ENCODE measurements around the gene DNMT3A. TPM values are rescaled to one million over a fixed set of nuclear protein-coding genes. Genes with fewer than 3 reads are reported as not detected.

Gene DNMT3A
- total RNA-seq, 1 experiment from 2014 or later = 8.0 TPM

DNA sequence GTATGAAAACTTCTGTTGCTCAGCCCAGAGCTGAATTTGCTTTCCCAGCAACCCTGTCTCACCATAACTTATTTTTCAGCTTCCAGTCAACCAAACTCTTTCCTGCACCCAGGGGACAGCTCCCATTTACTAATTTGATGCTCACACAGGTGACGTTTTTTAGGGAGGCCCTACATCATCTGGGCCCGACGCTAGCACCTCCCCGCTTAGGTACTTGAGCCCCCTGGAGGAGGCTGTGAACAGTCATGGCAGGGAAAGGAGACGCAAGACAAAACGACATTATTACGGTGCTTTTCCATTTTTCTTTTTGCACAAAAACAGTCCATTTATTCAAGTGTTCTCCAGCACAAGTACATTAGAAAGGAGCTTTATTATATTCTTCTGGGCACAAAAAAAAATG lies 114.1 kb downstream of the DNMT3A start:
- no peak for DNase-seq (ENCODE audit: unreplicated experiment)
- H3K4me1 Mint-ChIP-seq (ENCODE audit: insufficient read depth, unreplicated experiment) = no peaks in the 10 kb centered on the region
- ChIA-PET POLR2A (no interaction called here), CTCF (interaction anchor here (0.5 to 3.4 kb wide), 10 partner anchors 8 to 766 kb away, joined by 3 to 16 read pairs (median 4); no protein-coding TSS in a partner anchor)
- no TSS peak for BruUV-seq (replicated peaks)
- H3K27me3 Mint-ChIP-seq (ENCODE audit: insufficient read depth, unreplicated experiment) = no peaks in the 10 kb centered on the region
- no peaks in the 10 kb centered on the region for H3K9me3 Mint-ChIP-seq (ENCODE audit: unreplicated experiment)
- TF ChIP-seq, protein P1, sequence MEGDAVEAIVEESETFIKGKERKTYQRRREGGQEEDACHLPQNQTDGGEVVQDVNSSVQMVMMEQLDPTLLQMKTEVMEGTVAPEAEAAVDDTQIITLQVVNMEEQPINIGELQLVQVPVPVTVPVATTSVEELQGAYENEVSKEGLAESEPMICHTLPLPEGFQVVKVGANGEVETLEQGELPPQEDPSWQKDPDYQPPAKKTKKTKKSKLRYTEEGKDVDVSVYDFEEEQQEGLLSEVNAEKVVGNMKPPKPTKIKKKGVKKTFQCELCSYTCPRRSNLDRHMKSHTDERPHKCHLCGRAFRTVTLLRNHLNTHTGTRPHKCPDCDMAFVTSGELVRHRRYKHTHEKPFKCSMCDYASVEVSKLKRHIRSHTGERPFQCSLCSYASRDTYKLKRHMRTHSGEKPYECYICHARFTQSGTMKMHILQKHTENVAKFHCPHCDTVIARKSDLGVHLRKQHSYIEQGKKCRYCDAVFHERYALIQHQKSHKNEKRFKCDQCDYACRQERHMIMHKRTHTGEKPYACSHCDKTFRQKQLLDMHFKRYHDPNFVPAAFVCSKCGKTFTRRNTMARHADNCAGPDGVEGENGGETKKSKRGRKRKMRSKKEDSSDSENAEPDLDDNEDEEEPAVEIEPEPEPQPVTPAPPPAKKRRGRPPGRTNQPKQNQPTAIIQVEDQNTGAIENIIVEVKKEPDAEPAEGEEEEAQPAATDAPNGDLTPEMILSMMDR (IDR thresholded peaks at IDR 0.05; ENCODE audit: unreplicated experiment) = no peak
- intact Hi-C loops (cut with micrococcal nuclease) = no loop called here
- H3K36me3 Mint-ChIP-seq (ENCODE audit: insufficient read depth, unreplicated experiment) = no peaks in the 10 kb centered on the region
- no peak overlapping the region for H3K4me3 Mint-ChIP-seq (ENCODE audit: unreplicated experiment)
- H3K27ac Mint-ChIP-seq (ENCODE audit: low read depth, unreplicated experiment) = no peak overlapping the region

DNA sequence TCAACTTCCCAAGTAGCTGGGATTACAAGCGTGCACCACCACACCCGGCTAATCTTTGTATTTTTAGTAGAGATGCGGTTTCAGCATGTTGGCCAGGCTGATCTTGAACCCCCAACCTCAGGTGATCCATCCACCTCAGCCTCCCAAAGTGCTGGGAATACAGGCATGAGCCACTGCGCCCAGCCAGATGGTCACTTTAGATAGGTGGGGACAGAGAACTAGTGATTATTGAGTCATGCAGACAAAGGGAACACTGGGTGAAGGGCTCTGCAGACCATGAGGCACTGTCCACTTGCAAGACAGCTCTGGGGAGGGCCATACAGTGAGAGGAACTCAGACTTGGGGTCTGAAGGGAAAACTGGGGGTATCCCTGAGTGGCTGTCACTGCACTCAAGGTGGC lies 114.9 kb downstream of the DNMT3A start:
- H3K27ac Mint-ChIP-seq (ENCODE audit: low read depth, unreplicated experiment) = no peak overlapping the region
- no peaks in the 10 kb centered on the region for H3K4me1 Mint-ChIP-seq (ENCODE audit: insufficient read depth, unreplicated experiment)
- ChIA-PET CTCF (interaction anchor here (0.7 kb wide), 1 partner anchor 109 kb away, joined by 3 read pairs; no protein-coding TSS in a partner anchor), POLR2A (no interaction called here)
- H3K4me3 Mint-ChIP-seq (ENCODE audit: unreplicated experiment) = no peak overlapping the region
- no peaks in the 10 kb centered on the region for H3K9me3 Mint-ChIP-seq (ENCODE audit: unreplicated experiment)
- intact Hi-C loops (cut with micrococcal nuclease) = no loop called here
- no peak for DNase-seq (ENCODE audit: unreplicated experiment)
- TF ChIP-seq, protein P1 (IDR thresholded peaks at IDR 0.05; ENCODE audit: unreplicated experiment) = no peak
- BruUV-seq (replicated peaks) = no TSS peak
- no peaks in the 10 kb centered on the region for H3K27me3 Mint-ChIP-seq (ENCODE audit: insufficient read depth, unreplicated experiment)
- H3K36me3 Mint-ChIP-seq (ENCODE audit: insufficient read depth, unreplicated experiment) = no peaks in the 10 kb centered on the region

DNA sequence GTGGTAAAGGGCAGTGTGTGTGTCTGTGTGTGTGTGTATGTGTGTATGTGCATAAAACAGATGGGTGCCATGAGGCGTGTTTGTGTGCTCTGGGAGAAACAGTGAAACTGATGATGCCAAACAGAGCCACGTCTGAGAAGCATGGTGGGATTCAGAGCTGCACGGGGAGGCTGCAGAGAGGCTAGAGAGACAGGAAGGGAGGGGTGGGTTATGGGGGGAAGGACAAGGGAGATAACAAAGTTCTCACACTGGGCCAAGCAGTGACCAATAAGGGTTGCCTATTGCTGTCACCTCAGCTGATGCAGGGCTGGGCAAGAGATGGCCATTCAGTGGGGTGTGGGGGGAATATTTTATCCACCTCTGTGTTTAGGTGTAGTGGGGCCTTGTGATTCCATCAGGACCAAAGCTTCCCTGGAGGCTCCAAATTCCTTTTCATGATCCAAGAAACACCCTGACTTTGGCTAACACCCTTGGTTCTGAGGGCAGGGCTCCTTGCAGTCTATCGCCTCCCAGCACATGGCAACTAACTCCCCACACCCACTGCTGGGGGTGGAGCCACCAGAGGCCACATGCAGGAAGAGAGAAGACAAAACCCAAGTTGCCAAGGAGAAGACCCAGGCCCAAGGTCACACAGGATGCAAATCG lies 119.1 kb downstream of the DNMT3A start:
- Mint-ChIP-seq H3K9me3 (ENCODE audit: unreplicated experiment) (no peaks in the 10 kb centered on the region), H3K4me3 (ENCODE audit: unreplicated experiment) (no peak overlapping the region), H3K27me3 (ENCODE audit: insufficient read depth, unreplicated experiment) (no peaks in the 10 kb centered on the region), H3K36me3 (ENCODE audit: insufficient read depth, unreplicated experiment) (no peaks in the 10 kb centered on the region), H3K27ac (ENCODE audit: low read depth, unreplicated experiment) (no peak overlapping the region), H3K4me1 (ENCODE audit: insufficient read depth, unreplicated experiment) (no peaks in the 10 kb centered on the region)
- intact Hi-C loops (cut with micrococcal nuclease) = no loop called here
- BruUV-seq (replicated peaks) = no TSS peak
- DNase-seq (ENCODE audit: unreplicated experiment) = no peak
- TF ChIP-seq, protein P1 (IDR thresholded peaks at IDR 0.05; ENCODE audit: unreplicated experiment) = no peak
- POLR2A ChIA-PET = no interaction called here
- CTCF ChIA-PET = no interaction called here

DNA sequence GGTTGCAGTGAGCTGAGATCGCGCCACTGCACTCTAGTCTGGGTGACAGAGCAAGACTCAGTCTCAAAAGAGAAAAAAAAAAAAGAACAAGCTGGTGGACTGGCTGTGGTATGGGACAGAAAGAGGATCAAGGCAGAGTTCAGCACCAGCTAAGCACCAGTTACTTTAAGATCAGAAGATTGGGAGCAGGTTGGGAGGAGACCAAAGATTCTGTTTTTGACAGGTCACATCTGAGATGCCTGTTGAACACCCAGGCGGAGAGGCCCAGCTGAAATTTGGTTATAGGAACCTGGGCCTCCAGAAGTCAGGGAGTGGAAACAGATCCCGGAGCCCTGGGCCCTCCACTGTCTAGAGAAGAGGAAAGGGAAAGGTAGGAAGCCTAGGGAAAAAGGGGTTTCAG lies 120.1 kb downstream of the DNMT3A start:
- TF ChIP-seq, protein P1 (IDR thresholded peaks at IDR 0.05; ENCODE audit: unreplicated experiment) = no peak
- no peaks in the 10 kb centered on the region for H3K9me3 Mint-ChIP-seq (ENCODE audit: unreplicated experiment)
- no peak overlapping the region for H3K4me3 Mint-ChIP-seq (ENCODE audit: unreplicated experiment)
- intact Hi-C loops (cut with micrococcal nuclease) = no loop called here
- ChIA-PET POLR2A (interaction anchor here (0.7 kb wide), 1 partner anchor 22 kb away, joined by 3 read pairs; no protein-coding TSS in a partner anchor), CTCF (interaction anchor here (3.3 kb wide), 1 partner anchor 26 kb away, joined by 13 read pairs; no protein-coding TSS in a partner anchor)
- H3K27me3 Mint-ChIP-seq (ENCODE audit: insufficient read depth, unreplicated experiment) = no peaks in the 10 kb centered on the region
- no peak for DNase-seq (ENCODE audit: unreplicated experiment)
- BruUV-seq (replicated peaks) = no TSS peak
- H3K36me3 Mint-ChIP-seq (ENCODE audit: insufficient read depth, unreplicated experiment) = no peaks in the 10 kb centered on the region
- H3K27ac Mint-ChIP-seq (ENCODE audit: low read depth, unreplicated experiment) = no peak overlapping the region
- H3K4me1 Mint-ChIP-seq (ENCODE audit: insufficient read depth, unreplicated experiment) = no peaks in the 10 kb centered on the region
